NCI-H2227 treated with DMSO at 0.1 percent for 48 hours (cell line): ENCODE results near the gene NOS1AP.

Experiments
- DNase-seq: peaks from one replicate; lab custom pipeline; 2025; lab: John Stamatoyannopoulos, UW

NOS1AP gene

GRCh38 chr1:162386292-162387225 is 317.1 kb downstream of the NOS1AP start:
- no peak for DNase-seq

GRCh38 chr1:162387226-162388082 is 318.0 kb downstream of the NOS1AP start:
- DNase-seq, result no peak

GRCh38 chr1:162388083-162388594 is 318.6 kb downstream of the NOS1AP start:
- DNase-seq, result no peak

GRCh38 chr1:162388615-162389014 is 319.1 kb downstream of the NOS1AP start:
- no peak for DNase-seq

- no peak for DNase-seq
Observed at GRCh38 chr1:162389021-162389818, 319.7 kb downstream of the NOS1AP start.

- DNase-seq, result no peak
Observed at GRCh38 chr1:162389971-162390370, 320.5 kb downstream of the NOS1AP start.

- no peak for DNase-seq
Observed at GRCh38 chr1:162390396-162391185, 321.1 kb downstream of the NOS1AP start.

GRCh38 chr1:162391790-162392563 is 322.5 kb downstream of the NOS1AP start:
- DNase-seq, result peak; percentile 46

- DNase-seq, result no peak
Observed at GRCh38 chr1:162396201-162396906, 326.9 kb downstream of the NOS1AP start.

GRCh38 chr1:162397039-162397448 is 327.6 kb downstream of the NOS1AP start:
- DNase-seq, result no peak

- no peak for DNase-seq
Observed at GRCh38 chr1:162397943-162398560, 328.6 kb downstream of the NOS1AP start.

- DNase-seq, result no peak
Observed at GRCh38 chr1:162398999-162399580, 329.6 kb downstream of the NOS1AP start.

GRCh38 chr1:162400790-162401355 is 331.4 kb downstream of the NOS1AP start:
- DNase-seq, result no peak

- no peak for DNase-seq
Observed at GRCh38 chr1:162404550-162405160, 335.2 kb downstream of the NOS1AP start.

- DNase-seq, result no peak
Observed at GRCh38 chr1:162405800-162406199, 336.3 kb downstream of the NOS1AP start.

- no peak for DNase-seq
Observed at GRCh38 chr1:162406811-162407210, 337.3 kb downstream of the NOS1AP start.

- no peak for DNase-seq
Observed at GRCh38 chr1:162407539-162407938, 338.0 kb downstream of the NOS1AP start.

- no peak for DNase-seq
Observed at GRCh38 chr1:162412002-162412401, 342.5 kb downstream of the NOS1AP start, which contains the start of gene SH2D1B. SH2D1B (minus strand) TSS chr1:162412136; CDS start chr1:162412016, 120 bp downstream.
